Kidney glomerular epithelial cell (primary cell): ENCODE data around the gene IFT81.

Source experiments
- DNase-seq: peaks from one replicate; lab custom pipeline; 2025; lab: John Stamatoyannopoulos, UW

The IFT81 gene

GRCh38 chr12:110149086-110149660 is 25.0 kb downstream of the IFT81 start:
- DNase-seq: no peak

GRCh38 chr12:110156766-110157165 is 32.6 kb downstream of the IFT81 start:
- no peak for DNase-seq

- no peak for DNase-seq
These were observed 33.4 kb downstream of the IFT81 start for GRCh38 chr12:110157539-110157938.

DNA sequence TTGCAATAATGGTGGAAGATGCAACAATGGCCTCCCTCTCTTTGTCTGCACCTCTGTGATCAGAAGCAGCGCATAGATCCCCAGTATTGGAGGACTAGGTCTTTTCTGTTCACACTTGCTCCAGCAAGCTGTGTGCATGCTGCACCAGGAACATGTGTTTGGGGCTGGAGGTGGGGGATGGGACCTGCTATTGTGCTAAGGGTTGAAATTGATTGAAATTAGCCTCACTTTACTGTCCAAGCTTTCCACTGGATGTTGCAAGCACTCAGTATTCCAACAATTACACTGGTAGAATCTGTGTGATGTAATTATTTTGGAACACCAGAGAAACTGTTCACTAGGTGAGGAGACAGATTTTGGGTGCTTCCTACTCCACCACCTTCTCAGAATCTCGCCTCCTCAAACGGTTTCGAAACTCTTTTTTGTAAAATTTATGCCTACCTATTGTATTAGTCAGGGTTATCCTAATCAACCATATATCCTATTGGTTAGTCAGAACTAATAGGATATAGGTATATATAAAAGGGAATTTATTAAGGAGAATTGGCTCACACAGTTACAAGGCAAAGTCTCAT is 35.6 kb downstream of the IFT81 start:
- no peak for DNase-seq

DNA sequence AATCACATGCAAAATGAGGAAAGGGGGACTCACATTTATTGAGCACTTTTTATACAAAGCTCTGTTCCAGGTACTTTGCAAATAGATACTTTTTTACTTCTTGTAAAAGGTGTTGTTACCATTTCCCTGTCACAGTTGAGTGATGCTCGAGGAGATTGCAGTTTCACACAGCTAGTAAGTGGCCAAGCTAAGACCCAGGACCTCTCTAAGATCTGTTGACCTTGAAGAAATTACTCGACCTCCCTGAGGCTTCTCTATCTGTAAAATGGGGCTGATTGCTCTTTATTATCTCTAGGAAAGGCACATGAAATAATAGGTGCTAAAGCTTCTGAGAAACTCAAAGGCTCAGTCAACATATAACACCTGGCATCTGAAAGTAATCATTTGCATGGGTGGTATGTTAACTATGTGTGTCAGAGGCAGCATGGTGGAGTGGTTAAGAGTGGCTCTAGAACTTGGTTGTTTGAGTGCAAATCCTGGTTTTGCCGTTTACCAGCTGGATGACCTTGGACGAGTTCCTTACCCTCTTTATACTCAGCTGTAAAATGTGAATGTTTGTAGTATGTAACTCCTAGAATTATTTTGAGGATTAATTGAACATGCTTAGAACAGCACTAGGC is 41.5 kb downstream of the IFT81 start:
- DNase-seq: no peak

DNA sequence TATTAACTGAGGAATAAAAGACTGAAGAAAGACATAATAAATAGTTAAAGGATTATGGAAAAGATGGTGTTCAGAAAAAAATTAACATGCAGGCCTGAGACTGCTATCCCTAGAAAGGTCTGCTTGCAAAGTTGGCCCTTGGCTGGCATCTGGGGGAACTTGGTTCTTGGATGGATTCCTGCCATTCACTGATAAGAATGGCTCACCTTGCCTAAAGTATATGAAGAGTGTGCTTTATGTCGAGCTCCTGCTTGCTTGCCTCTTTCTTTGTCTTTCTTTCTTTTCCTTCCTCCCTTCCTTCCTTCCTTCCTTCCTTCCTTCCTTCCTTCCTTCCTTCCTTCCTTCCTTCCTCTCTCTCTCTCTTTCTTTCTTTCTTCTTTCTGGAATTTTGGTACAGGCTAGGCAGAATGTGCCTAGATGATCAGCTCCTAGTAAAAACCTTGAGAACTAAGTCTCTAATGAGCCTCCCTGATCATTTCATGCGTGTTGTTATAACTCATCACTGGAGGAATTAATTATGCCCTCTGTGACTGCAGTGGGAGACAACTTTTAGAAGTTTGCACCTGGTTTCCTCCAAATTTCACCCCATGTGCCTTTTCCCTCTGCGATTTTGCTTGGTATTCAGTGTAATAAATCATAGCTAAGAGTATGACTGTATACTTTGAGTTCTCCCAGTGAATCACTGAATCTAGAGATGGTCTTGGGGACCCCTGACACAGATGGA is 44.7 kb downstream of the IFT81 start:
- DNase-seq: no peak

GRCh38 chr12:110170535-110171185 is 46.5 kb downstream of the IFT81 start:
- DNase-seq: no peak

DNA sequence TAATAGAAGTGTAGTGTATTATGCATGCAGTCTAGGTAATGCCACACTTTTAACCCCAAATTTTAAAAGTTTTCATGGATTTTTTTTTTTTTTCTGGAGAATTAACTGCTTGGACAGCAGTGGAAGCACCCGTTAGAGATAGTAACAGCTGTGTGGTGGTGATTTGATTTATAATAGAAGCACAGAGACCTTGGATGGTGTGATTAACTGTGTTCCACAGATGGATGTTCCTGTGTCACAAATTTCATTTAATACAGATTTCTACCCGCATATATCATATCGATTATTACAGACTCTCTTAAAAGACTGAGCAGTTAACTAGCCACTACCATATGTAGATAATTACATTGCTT is 47.0 kb downstream of the IFT81 start:
- no peak for DNase-seq

DNA sequence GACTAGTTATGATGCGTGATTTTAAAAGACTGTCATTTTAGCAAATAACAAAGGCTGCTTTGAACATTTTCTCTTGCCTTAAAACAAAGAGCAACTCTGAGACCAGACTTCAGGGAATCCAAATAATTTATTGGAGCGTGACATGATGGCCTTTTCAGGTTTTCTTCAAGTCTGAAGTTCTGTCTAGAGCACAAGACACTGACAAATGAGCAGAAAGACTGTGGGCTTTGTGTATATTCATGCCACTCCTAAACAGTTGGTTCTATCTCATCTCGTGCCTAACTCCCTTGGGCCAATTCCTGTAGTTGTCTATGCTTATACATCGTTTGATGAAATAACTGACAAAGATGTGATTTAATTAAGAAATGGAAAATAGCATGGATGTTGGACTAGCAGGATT is 47.5 kb downstream of the IFT81 start:
- DNase-seq: no peak

GRCh38 chr12:110174373-110174996 is 50.3 kb downstream of the IFT81 start:
- DNase-seq: no peak

- no peak for DNase-seq
These were observed 51.0 kb downstream of the IFT81 start for GRCh38 chr12:110175201-110175600.

DNA sequence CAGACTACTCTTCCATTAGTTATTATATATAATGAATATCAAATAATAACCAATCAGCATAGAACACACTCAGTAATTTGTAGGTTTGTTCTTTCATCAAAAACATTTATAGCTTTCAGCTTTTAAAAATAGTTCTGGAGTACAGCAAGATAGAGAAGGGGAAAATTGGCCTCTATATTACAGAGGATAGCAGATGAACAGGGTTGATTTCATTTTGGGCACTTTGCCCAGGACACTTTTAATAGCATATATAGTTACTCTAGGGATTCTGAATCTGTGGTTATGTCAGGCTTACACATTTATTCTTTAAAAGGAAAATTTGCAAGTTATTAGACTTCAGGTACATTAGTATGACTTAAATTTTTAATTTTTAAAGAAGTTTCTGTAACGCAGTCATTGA is 52.6 kb downstream of the IFT81 start:
- DNase-seq: no peak

GRCh38 chr12:110179291-110179690 is 55.1 kb downstream of the IFT81 start:
- no peak for DNase-seq

- DNase-seq: peak; percentile 22
These were observed 56.4 kb downstream of the IFT81 start for GRCh38 chr12:110180591-110181005.

GRCh38 chr12:110182281-110182680 is 58.1 kb downstream of the IFT81 start:
- DNase-seq: no peak

- no peak for DNase-seq
These were observed 59.2 kb downstream of the IFT81 start for GRCh38 chr12:110183386-110183785.

- no peak for DNase-seq
These were observed 61.5 kb downstream of the IFT81 start for GRCh38 chr12:110185626-110186025.

- DNase-seq: no peak
These were observed 61.9 kb downstream of the IFT81 start for GRCh38 chr12:110186059-110186458.

DNA sequence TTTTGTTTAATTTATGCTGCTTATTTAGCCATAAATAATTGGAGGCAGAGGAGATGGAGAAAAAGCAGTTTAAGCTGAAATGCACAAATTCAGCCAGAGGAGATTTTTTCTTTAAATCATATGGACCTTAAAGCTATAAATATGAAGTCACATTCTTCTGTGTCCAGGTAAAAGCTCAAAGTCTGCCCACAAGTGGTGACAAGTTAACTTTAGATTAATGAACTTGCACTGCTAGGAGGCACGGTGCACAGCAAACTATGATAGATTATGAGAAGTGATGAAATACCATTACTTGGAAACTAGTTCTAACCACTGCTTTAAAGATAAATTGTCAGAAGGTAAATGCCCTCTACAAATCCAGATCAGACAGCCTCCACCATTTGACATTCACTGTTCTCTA is 69.0 kb downstream of the IFT81 start:
- no peak for DNase-seq

GRCh38 chr12:110197003-110197402 is 72.8 kb downstream of the IFT81 start:
- DNase-seq: no peak

- no peak for DNase-seq
These were observed 74.2 kb downstream of the IFT81 start for GRCh38 chr12:110198386-110198785.
